Esophagus muscularis mucosa (tissue), 4 donors: ENCODE results near the gene OR52B2. TPM values are rescaled to one million over a fixed set of nuclear protein-coding genes. Genes with fewer than 3 reads are reported as not detected.
A peak's percentile ranks its signal among the peaks of the same experiment; 100 is the strongest.

ENCODE experiments used
- DNase-seq: peaks from one replicate; pipeline ENCODE4 v3.0.0-alpha.2; 2017; ENCODE audit errors: extremely low spot score
- H3K27ac ChIP-seq, 4 donors: fragments of 200-600 bp; sonication (generic); replicated peaks in 1 of 4; 1 replicate in 3 of 4; 2 replicates in 1 of 4; pipeline ENCODE4 v1.5.1; 2016 to 2019; ENCODE audit warnings: mild to moderate bottlenecking in 1 of 4
- H3K27me3 ChIP-seq, 4 donors: fragments of 200-600 bp; sonication (generic); one replicate each; pipeline versions ENCODE4 v1.5.1 to v1.6.0; 2016 to 2019
- H3K36me3 ChIP-seq, 4 donors: fragments of 200-600 bp; sonication (generic); one replicate each; pipeline ENCODE4 v1.5.1; 2016 to 2019
- H3K4me1 ChIP-seq, 4 donors: fragments of 200-600 bp; sonication (generic); one replicate each; pipeline ENCODE4 v1.5.1; 2016 to 2019
- H3K4me3 ChIP-seq, 4 donors: fragments of 200-600 bp; sonication (generic); 1 replicate in 2 of 4; 2 replicates in 2 of 4; pipeline ENCODE4 v1.5.1; 2016 to 2019; ENCODE audit warnings: mild to moderate bottlenecking in 4 of 4, moderate library complexity in 1 of 4
- H3K9me3 ChIP-seq, 4 donors: fragments of 200-600 bp; sonication (generic); 1 replicate in 3 of 4; 2 replicates in 1 of 4; pipeline ENCODE4 v1.5.1; 2016 to 2019
- EP300 ChIP-seq: sonication (generic); formaldehyde crosslinking; IDR thresholded peaks from one replicate; pipeline ENCODE4 v1.6.1; 2017; ENCODE audit warnings: antibody characterized with exemption
- POLR2A ChIP-seq: fragments of 450-650 bp; IDR thresholded peaks from one replicate; pipeline ENCODE4 v1.6.1; 2017; ENCODE audit warnings: antibody characterized with exemption, moderate library complexity, mild to moderate bottlenecking, low read depth
- POLR2AphosphoS5 ChIP-seq, 2 donors: sonication (generic); formaldehyde crosslinking; IDR thresholded peaks; one replicate each; pipeline ENCODE4 v1.6.1; 2017; ENCODE audit warnings: antibody characterized with exemption in 2 of 2
- WGBS: methylation state at CpG from one replicate; pipeline ENCODE4 v1.1.5; 2018; 5-methylcytosine and 5-hydroxymethylcytosine counted together
- intact Hi-C: fragments of 100-400 bp; cut with DNase I; formaldehyde crosslinking; loops from one replicate; pipeline ENCODE4 v1.15.1; 2023
- total RNA-seq, 4 donors: library from RNA; depleted of rRNA; stranded (reverse); fragments of >200 nt; gene quantifications; one replicate each; pipeline versions ENCODE4 v1.1.0 to v1.2.1, GENCODE V29; 2016
- TF ChIP-seq, protein P1 (sequence below), 3 experiments: fragments of 200-600 bp in 2 of 3; fragments of 450-650 bp in 1 of 3; sonication (generic) in 2 of 3; IDR thresholded peaks; one replicate each; pipeline ENCODE4 v1.5.1; 2017 to 2019; ENCODE audit warnings: antibody characterized with exemption in 3 of 3, mild to moderate bottlenecking in 2 of 3, moderate library complexity in 1 of 3

OR52B2 gene
- total RNA-seq, 4 donors from 2014 or later: not detected

DNA sequence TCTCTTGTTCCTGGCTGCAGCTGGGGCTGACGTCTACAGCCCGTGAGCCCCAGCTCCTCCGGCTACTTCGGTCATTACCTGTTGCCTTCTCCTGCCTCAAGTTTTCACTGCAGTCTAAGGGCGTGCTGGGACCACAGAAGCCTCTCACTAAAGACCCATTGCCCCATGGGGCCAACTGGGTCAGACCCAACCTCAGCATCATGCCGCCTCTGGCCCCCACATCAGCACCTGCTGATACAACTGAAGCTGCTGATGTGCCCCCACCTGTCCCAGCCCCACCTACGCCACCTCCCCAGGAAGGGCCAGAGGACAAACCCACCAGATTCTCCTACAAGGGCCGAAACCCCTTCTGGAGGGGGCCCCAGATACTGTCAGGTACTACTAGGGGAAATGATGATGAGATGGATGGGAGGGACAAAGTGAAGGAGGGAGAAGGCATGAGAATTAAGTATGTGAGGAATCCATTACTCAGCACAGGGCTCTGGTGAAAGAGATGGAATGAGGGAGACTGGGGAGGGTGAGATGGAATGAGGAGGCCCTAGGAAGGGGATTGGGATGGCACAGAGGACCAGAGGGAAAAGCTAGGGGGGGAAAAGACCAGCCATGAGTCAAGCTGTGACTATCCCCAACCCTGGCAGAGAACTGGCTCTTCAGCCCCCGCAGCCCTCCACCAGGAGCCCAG, 40.3 kb upstream of the OR52B2 start:
- Histone ChIP-seq H3K4me3 (no peak overlapping the region), H3K27ac (no peak overlapping the region), H3K27me3 (no peaks in the 10 kb centered on the region), H3K36me3 (peaks cover 14 to 82% (median 76%) of the 10 kb centered on the region in 4 donors), H3K9me3 (no peaks in the 10 kb centered on the region), H3K4me1 (no peaks in the 10 kb centered on the region)
- TF ChIP-seq EP300 (no peak), POLR2AphosphoS5 (IDR thresholded peaks at IDR 0.05) (no peak), POLR2A (no peak)
- TF ChIP-seq, protein P1, sequence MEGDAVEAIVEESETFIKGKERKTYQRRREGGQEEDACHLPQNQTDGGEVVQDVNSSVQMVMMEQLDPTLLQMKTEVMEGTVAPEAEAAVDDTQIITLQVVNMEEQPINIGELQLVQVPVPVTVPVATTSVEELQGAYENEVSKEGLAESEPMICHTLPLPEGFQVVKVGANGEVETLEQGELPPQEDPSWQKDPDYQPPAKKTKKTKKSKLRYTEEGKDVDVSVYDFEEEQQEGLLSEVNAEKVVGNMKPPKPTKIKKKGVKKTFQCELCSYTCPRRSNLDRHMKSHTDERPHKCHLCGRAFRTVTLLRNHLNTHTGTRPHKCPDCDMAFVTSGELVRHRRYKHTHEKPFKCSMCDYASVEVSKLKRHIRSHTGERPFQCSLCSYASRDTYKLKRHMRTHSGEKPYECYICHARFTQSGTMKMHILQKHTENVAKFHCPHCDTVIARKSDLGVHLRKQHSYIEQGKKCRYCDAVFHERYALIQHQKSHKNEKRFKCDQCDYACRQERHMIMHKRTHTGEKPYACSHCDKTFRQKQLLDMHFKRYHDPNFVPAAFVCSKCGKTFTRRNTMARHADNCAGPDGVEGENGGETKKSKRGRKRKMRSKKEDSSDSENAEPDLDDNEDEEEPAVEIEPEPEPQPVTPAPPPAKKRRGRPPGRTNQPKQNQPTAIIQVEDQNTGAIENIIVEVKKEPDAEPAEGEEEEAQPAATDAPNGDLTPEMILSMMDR (IDR thresholded peaks at IDR 0.05): no peak
- DNase-seq: peak; percentile 53
- intact Hi-C loops: no loop called here
- WGBS: 97% methylated on average over 8 of the region's 9 CpGs

DNA sequence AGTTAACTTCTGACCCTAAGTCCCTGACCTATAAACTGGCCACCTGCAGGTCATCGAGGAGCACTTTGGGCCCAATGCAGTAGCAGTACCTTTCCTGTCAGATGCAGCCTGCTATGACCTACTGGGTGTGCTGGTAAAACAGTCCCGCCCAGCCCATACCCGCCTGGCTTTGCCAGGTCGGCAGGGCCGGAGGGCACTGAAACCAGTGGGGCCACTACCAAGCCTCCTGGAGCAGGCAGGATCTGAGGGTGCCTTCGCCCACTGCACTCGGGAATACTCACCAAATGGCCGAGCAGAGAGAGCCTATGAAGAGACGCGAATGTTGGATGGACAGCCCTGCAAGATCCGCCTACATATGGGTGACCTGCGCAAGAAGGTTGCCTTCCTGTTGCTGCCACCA, 39.7 kb upstream of the OR52B2 start:
- H3K4me3 ChIP-seq: no peak overlapping the region
- TF ChIP-seq EP300 (no peak), POLR2AphosphoS5 (IDR thresholded peaks at IDR 0.05) (no peak), POLR2A (no peak)
- TF ChIP-seq, protein P1 (IDR thresholded peaks at IDR 0.05): no peak
- H3K27ac ChIP-seq: no peak overlapping the region
- no peaks in the 10 kb centered on the region for H3K4me1 ChIP-seq
- 100% methylated on average over 5 of the region's 12 CpGs for WGBS
- no peaks in the 10 kb centered on the region for H3K27me3 ChIP-seq
- peak; percentile 78 for DNase-seq
- peaks cover 14 to 82% (median 74%) of the 10 kb centered on the region in 4 donors for H3K36me3 ChIP-seq
- H3K9me3 ChIP-seq: no peaks in the 10 kb centered on the region
- intact Hi-C loops: no loop called here

DNA sequence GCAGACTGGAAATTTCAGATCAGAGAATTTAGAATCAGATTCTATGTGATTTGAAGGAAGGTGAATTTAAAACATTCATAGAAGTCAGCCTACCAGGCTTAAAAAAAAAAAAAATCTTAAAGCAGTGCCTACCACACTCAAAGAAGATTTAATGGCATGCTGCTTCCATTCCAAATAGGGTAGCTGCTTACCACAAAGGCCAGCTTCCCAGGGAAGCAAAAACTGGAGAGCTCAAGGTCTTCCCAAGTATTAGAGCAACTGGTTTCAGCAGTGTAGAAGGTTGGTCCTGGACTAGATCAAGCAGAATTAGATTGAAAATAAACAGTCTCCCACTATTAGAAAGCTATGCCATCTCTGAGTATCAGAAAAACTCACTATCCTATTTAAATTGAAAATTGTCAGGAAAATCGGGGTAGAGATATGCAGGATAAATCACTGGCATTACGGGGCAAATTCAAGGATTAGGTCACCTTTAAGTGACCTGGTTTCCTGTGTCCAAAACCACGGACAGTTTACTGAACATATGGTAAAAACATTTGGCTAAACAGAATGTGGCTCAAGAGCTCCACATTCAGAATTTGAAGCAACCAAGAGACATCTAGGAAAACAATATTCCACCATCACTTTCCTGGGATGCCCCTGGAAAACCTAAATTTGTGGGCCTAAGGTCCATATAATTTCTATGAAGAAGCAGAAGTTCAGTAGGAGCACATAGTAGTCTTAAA, 36.5 kb upstream of the OR52B2 start:
- Histone ChIP-seq H3K27me3 (no peaks in the 10 kb centered on the region), H3K4me3 (no peak overlapping the region), H3K9me3 (no peaks in the 10 kb centered on the region), H3K4me1 (no peaks in the 10 kb centered on the region), H3K27ac (no peak overlapping the region), H3K36me3 (peaks cover 3 to 53% (median 48%) of the 10 kb centered on the region in 4 donors)
- 84% methylated on average over 3 of the region's 3 CpGs for WGBS
- peak; percentile 17 for DNase-seq
- intact Hi-C loops: no loop called here
- TF ChIP-seq POLR2AphosphoS5 (IDR thresholded peaks at IDR 0.05) (no peak), POLR2A (no peak), EP300 (no peak)
- TF ChIP-seq, protein P1 (IDR thresholded peaks at IDR 0.05): no peak

DNA sequence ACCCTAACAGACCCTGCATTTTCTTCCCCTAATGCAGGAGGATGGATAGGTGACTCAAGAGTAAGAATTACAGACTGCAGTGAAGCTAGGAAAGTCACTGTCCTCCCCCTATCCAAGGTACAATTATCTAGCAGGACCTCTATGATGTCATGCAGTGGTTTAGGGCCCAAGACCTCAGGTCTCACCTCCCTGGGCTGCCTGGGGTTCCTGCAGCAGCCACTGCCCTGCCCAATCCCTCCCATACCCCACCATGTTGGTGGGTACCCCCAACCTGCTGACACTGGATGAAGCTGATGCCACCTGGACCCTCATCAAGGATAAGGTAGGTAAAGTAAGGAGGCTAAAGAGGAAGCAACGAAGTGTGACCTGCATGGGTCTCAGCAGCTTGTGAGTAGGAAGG, 35.2 kb upstream of the OR52B2 start, which contains the start of gene C11orf42:
TSS of gene C11orf42 (plus strand) at position 192 of the 400 bp plus-strand sequence. CDS start at position 251, 59 bp downstream.
- TF ChIP-seq POLR2AphosphoS5 (IDR thresholded peaks at IDR 0.05): no peak
- no peak for TF ChIP-seq EP300
- TF ChIP-seq, protein P1 (IDR thresholded peaks at IDR 0.05): no peak
- no peak for TF ChIP-seq POLR2A
- H3K27ac ChIP-seq: no peak within 1 kb of the TSS
- intact Hi-C loops: no loop called here
- H3K4me3 ChIP-seq: no peak within 1 kb of the TSS
- peak; percentile 60 for DNase-seq
- H3K4me1 ChIP-seq: no peaks in the 10 kb centered on the region
- peaks cover 0 to 41% (median 35%) of the 10 kb centered on the region in 4 donors for H3K36me3 ChIP-seq
- 100% methylated on average over 1 of the region's 1 CpG for WGBS
- no peaks in the 10 kb centered on the region for H3K9me3 ChIP-seq
- no peaks in the 10 kb centered on the region for H3K27me3 ChIP-seq
